HG03280 (cell line): ENCODE measurements around the gene MRC2.
"Not testable (repeated sequence)": the region's sequence is repeated elsewhere in the genome, so short reads cannot be mapped to it uniquely, and the experiment has no call there.

Experiments used
- ATAC-seq: cut with Tn5 transposase; IDR thresholded peaks from one replicate; pipeline ENCODE4 v1.9.1; 2021; ENCODE audit warnings: mild to moderate bottlenecking, moderate library complexity; ENCODE audit not compliant: unreplicated experiment

The MRC2 gene

GRCh38 chr17:62627219-62627903 is at the start of gene MRC2:
Gene MRC2 (plus strand): TSS chr17:62627670. CDS start chr17:62627803, 133 bp downstream.
- no peak for ATAC-seq

- ATAC-seq, result no peak
Observed at GRCh38 chr17:62578757-62579487, 48.5 kb upstream of the MRC2 start.

DNA sequence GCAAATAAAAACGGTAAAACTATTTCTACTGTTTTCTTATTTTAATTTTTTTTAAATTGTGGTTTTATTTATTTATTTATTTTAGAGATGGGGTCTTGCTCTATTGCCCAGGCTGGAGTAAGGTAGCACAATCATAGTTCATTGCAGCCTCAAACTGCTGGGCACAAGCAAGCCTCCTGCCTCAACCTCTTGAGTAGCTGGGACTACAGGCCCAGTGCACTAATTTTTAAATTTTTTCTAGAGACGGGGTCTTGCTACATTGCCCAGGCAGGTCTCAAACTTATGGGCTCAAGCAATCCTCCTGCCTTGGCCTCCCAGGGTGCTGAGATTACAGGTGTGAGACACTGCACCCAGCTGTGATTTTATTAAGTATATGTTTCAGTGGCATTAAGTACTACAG is 46.5 kb upstream of the MRC2 start:
- ATAC-seq, result no peak

GRCh38 chr17:62581764-62582163 is 45.7 kb upstream of the MRC2 start:
- no peak for ATAC-seq

DNA sequence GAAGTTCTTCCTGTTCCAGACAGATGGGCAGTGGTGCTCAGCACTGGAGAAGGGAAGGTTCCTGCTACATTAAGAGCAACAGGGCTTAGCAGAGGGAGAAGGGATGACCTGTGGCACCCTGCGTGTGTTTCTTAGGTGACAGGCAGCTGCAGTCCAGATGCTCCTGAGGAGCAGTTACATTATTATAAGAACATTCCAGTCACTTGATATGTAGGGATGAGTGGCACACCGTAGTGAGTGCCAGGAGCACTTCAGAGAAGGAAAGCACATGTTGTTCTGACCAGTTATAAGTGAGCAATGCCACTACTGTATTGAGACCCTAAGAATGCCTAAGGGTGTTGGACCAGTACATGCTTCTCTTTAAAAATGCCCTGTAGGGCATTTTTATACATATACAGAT is 39.9 kb upstream of the MRC2 start:
- ATAC-seq, result no peak

GRCh38 chr17:62588109-62588508 is 39.4 kb upstream of the MRC2 start:
- ATAC-seq, result no peak

- ATAC-seq, result no peak
Observed at GRCh38 chr17:62591333-62591732, 36.1 kb upstream of the MRC2 start.

- ATAC-seq, result not testable (repeated sequence)
Observed at GRCh38 chr17:62591822-62592221, 35.6 kb upstream of the MRC2 start.

DNA sequence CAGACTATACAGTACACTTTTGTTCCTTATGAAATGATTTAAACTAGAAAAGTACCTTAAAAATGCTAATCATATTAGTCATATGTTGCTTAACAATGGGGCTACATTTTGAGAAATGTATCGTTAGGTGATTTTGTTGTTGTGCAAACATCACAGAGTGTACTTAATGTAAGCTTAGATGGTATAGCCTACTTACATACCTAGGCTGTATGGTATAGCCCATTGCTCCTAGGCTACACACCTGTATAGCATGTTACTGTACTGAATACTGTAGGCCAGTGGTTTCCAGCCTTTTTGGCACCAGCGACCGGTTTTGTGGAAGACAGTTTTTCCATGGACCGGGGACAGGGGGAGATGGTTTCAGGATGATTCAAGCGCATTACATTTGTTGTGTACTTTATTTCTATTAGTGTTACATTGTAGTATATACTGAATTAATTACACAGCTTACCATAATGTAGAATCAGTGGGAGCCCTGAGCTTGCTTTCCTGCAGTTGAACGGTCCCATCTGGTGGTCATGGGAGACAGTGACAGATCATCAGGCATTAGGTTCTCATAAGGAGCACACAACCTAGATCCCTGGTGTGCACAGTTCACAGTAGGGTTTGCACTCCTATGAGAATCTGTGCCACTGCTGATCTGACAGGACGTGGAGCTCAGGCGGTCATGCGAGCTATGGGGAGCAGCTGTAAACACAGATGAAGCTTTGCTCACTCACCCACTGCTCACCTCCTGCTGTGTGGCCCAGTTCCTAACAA is 35.0 kb upstream of the MRC2 start:
- ATAC-seq, result no peak

DNA sequence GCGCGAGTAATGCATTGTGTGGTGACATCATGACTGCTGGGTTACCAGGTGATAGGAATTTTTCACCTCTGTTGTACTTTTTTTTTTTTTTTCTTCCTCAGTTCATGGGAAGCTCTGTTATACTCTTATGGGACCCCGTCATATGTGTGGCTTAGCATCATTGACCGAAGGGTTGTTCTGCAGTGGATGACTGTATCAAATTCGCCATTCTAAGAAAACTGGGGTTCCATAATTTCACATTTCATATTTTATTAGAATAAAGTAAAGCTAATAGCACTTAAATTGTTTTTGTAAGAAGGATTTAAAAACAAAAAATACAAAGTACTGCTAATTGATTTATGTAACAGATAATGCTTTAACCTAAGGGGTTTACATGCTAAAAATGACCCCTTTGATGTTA is 32.0 kb upstream of the MRC2 start:
- no peak for ATAC-seq

DNA sequence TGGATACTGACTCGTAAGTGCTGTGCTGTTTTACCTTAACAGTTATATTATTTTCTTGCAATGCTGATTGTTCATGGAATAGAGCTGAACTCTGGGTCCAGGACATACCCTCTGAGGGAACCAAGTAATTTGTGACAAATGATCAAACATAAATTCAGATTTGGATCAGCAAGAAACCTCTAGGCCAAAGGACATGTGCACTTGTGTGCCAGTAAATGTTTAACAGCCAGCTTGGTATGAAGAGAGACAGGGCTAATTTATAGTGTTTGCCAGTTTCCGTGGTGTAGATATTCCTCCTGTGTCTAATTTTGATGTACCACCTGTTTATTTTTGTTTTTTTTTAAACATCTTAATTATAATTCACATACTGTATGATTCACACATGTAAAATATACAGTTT is 30.8 kb upstream of the MRC2 start:
- ATAC-seq, result no peak

DNA sequence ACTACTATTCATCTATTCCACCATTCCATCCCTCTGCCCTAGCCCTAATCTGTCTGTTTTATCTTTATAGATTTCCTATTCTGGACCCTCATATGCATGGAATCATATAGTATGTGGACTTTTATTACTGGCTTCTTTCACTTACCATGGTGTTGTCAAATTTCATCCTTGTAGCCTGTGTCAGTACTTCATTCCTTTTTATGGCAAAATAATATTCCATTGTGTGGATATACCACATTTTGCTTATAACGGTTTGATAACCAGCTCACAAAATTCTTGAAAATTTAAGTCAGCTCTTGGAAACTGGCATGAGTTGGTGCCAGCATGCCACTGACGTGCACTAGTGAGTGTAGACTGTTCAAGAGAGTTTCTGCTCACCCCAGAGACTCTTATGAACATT is 30.3 kb upstream of the MRC2 start:
- no peak for ATAC-seq

GRCh38 chr17:62597920-62598319 is 29.6 kb upstream of the MRC2 start:
- no peak for ATAC-seq

DNA sequence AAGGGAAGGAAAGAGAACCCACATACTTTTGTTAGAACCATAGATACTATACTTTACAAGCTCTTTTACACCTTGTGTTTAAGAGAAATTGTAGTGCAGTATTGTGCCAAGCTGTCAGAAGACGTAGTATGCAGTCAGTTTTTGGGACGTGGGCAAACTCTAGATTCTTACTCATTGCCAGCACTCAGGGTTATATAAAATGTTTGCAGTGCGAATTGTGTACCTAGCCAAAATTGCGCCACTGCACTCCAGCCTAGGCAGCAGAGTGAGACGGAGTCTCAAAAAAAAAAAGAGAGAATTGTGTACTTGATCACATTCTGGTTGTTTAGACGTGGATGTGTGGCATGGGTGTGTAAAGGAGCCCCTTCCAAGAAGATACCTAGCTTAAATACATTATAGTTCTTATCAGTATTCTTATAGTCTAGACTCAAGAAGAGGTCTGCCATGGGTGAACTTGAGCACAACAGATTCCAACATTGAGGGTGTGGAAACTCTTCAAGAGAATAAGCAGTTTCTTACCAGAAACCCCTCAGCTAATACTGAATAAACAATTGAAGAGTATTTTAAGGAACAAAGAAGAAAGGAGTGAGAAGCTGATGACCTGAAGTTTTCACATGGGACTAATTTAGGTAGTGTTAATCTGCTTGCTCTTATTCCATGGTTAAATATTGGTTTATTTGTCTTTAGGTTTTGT is 27.4 kb upstream of the MRC2 start:
- no peak for ATAC-seq

DNA sequence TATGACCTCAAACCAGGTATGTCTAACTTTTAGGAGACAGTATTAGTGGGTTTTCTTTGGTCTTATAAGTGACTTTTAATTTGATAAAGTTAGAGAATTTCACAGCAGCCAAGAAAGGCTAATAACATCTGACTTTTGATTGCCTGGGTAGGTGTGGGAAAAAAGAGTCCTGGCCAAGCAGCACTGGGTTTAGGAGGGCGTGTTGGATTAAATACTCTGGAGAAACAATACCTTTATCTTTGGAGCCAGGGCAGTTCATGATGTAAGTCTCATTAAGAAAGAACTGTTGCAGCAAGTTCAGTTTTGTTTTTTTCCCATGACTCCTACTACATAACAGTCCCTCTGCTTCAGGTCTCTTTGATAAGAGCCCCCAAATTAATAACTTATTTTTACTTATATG is 26.7 kb upstream of the MRC2 start:
- ATAC-seq, result no peak

DNA sequence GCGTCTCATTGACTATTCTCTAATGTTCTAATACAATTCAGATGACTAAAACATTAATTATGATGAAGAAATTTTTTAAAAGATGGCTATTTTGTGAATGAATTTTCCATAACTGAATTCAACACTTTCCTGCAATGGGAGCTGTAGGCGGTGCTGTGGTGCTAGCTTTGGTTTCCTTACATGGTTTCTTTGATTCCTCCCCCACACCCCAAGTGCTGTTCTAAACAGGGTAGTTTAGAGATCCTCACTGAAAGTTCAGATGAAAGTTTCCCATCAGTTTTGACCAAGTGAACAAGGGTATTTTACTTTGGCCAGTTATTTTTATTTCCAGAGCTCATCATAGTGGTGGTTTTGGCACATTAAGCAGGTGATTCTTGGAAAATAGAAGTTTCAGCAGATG is 26.0 kb upstream of the MRC2 start:
- ATAC-seq, result no peak

GRCh38 chr17:62603783-62604182 is 23.7 kb upstream of the MRC2 start:
- ATAC-seq, result not testable (repeated sequence)

DNA sequence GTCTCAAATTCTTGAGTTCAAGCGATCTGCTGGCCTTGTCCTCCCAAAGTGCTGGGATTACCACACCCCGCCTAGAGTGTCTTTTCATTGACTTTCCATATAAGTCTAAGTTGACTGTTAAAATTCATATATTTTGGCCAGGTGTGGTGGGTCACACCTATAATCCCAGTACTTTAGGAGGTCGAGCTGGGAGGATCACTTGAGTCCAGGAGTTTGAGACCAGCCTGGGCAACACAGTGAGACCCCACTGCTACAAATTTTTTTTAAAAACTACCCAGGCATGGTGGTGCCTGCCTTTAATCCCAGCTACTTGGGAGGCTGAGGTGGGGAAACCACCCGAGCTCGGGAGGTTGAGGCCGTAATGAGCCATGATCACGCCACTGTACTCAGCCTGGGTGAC is 21.9 kb upstream of the MRC2 start:
- no peak for ATAC-seq

DNA sequence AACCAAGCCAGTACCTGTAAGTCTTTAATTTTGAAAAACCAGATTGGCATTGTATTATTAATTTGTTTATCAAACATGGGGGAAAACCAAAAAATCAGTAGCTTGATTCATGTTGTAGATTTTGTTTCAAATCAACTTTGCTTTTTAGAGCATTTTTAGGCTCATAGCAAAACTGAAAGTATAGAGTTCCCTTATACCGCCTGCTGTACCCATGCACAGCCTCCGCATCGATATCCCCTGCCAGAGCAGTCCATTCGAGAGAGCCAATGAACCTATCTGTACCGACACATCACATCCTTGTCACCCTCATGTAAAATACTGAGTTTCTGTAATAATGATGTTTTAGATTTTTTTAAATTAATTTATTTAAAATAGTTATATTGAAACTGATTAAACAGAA is 16.2 kb upstream of the MRC2 start:
- ATAC-seq, result peak; percentile 65

GRCh38 chr17:62611728-62612127 is 15.7 kb upstream of the MRC2 start:
- no peak for ATAC-seq

GRCh38 chr17:62612289-62612688 is 15.2 kb upstream of the MRC2 start:
- not testable (repeated sequence) for ATAC-seq
